ENCODE data around the gene N4BP3. TPM values are rescaled to one million over a fixed set of nuclear protein-coding genes. Genes with fewer than 3 reads are reported as not detected.

N4BP3 gene
- polyA plus RNA-seq, 3 donors: 3.8 to 4.4 (median 3.9) TPM

- DNase-seq (ENCODE audit: low read depth in 3 of 3, low spot score in 2 of 3): no peak
Observed at GRCh38 chr5:178094345-178094744, 19.0 kb upstream of the N4BP3 start.

- no peak for DNase-seq (ENCODE audit: low read depth in 3 of 3, low spot score in 2 of 3)
Observed at GRCh38 chr5:178098685-178099084, 14.6 kb upstream of the N4BP3 start.

- no peak for DNase-seq (ENCODE audit: low read depth in 3 of 3, low spot score in 2 of 3)
Observed at GRCh38 chr5:178103612-178104011, 9.7 kb upstream of the N4BP3 start.

GRCh38 chr5:178104492-178104891 is 8.8 kb upstream of the N4BP3 start:
- DNase-seq (ENCODE audit: low read depth in 3 of 3, low spot score in 2 of 3): no peak

- no peak for DNase-seq (ENCODE audit: low read depth in 3 of 3, low spot score in 2 of 3)
Observed at GRCh38 chr5:178106086-178106485, 7.2 kb upstream of the N4BP3 start.

- DNase-seq (ENCODE audit: low read depth in 3 of 3, low spot score in 2 of 3): no peak
Observed at GRCh38 chr5:178106556-178107239, 6.6 kb upstream of the N4BP3 start.

GRCh38 chr5:178107756-178108310 is 5.5 kb upstream of the N4BP3 start:
- no peak for DNase-seq (ENCODE audit: low read depth in 3 of 3, low spot score in 2 of 3)

GRCh38 chr5:178108446-178108845 is 4.9 kb upstream of the N4BP3 start:
- no peak for DNase-seq (ENCODE audit: low read depth in 3 of 3, low spot score in 2 of 3)

- no peak for DNase-seq (ENCODE audit: low read depth in 3 of 3, low spot score in 2 of 3)
Observed at GRCh38 chr5:178108966-178109365, 4.4 kb upstream of the N4BP3 start.

- DNase-seq (ENCODE audit: low read depth in 3 of 3, low spot score in 2 of 3): no peak
Observed at GRCh38 chr5:178110511-178110910, 2.8 kb upstream of the N4BP3 start.

GRCh38 chr5:178111925-178112324 is 1.4 kb upstream of the N4BP3 start:
- no peak for DNase-seq (ENCODE audit: low read depth in 3 of 3, low spot score in 2 of 3)

GRCh38 chr5:178112545-178112944 is 787 bp upstream of the N4BP3 start:
- no peak for DNase-seq (ENCODE audit: low read depth in 3 of 3, low spot score in 2 of 3)

GRCh38 chr5:178113841-178114324 is 551 bp downstream of the N4BP3 start:
- no peak for DNase-seq (ENCODE audit: low read depth in 3 of 3, low spot score in 2 of 3)

- DNase-seq (ENCODE audit: low read depth in 3 of 3, low spot score in 2 of 3): no peak
Observed at GRCh38 chr5:178114325-178115135, 1.2 kb downstream of the N4BP3 start.

GRCh38 chr5:178115136-178115813 is 1.9 kb downstream of the N4BP3 start:
- no peak for DNase-seq (ENCODE audit: low read depth in 3 of 3, low spot score in 2 of 3)

- DNase-seq (ENCODE audit: low read depth in 3 of 3, low spot score in 2 of 3): no peak
Observed at GRCh38 chr5:178115814-178116142, 2.4 kb downstream of the N4BP3 start.

- DNase-seq (ENCODE audit: low read depth in 3 of 3, low spot score in 2 of 3): no peak
Observed at GRCh38 chr5:178116143-178116885, 3.0 kb downstream of the N4BP3 start.

GRCh38 chr5:178117923-178118701 is 4.8 kb downstream of the N4BP3 start:
- DNase-seq (ENCODE audit: low read depth in 3 of 3, low spot score in 2 of 3): no peak

GRCh38 chr5:178119915-178120606 is 6.7 kb downstream of the N4BP3 start:
- no peak for DNase-seq (ENCODE audit: low read depth in 3 of 3, low spot score in 2 of 3)

Measured in right renal cortex interstitium (tissue), 3 donors.